Measurements from ENCODE around the gene TNIK.

GRCh38 chr3:171377859-171378258 lies 82.3 kb downstream of the TNIK start:
- no peak for TF ChIP-seq CTCF (conservative IDR thresholded peaks at IDR 0.05; ENCODE audit: low read depth, low read length)
- no peak for TF ChIP-seq POLR2A (IDR thresholded peaks at IDR 0.05; ENCODE audit: low read depth, low read length)
- no peak for TF ChIP-seq RAD21 (IDR thresholded peaks at IDR 0.05; ENCODE audit: low read length)
- TF ChIP-seq MXI1 (IDR thresholded peaks at IDR 0.05; ENCODE audit: borderline replicate concordance, low read depth, low read length): no peak
- TF ChIP-seq USF2 (IDR thresholded peaks at IDR 0.05; ENCODE audit: low read depth, low read length): no peak
- TF ChIP-seq SMC3 (IDR thresholded peaks at IDR 0.05; ENCODE audit: low read depth, low read length): no peak
- TF ChIP-seq CHD1 (IDR thresholded peaks at IDR 0.05; ENCODE audit: low read depth, low read length): no peak
- TF ChIP-seq BHLHE40 (IDR thresholded peaks at IDR 0.05; ENCODE audit: low read depth, low read length): no peak

Data from IMR-90 (cell line).